ENCODE measurements around the gene UNC5B. TPM values are rescaled to one million over a fixed set of nuclear protein-coding genes. Genes with fewer than 3 reads are reported as not detected.

Gene UNC5B
- total and polyA plus RNA-seq, 2 experiments from 2014 or later = 12.7 to 15.5 TPM

DNA sequence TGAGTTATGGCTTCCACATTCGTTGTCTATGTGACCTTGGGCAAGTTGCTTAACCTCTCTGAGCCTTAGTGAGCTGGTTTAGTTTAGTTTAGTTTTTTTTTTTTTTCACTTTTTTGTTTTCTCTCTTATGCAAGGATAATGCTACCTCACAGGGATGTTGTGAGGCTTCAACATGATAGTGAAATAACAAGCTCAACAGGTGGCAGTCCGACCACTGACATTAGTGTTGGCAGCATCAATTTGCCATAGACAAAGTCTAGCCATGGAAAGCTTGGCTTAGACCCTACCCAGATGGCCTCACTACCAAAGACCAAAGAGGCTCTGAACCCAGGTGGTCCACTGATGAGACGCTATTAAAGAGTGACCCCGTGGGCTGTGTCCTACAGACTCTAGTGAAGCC is 27.2 kb upstream of the UNC5B start:
- WGBS (ENCODE audit: low lambda C conversion rate, missing lambda C conversion rate) = 95% methylated on average over 4 of the region's 4 CpGs
- Histone ChIP-seq H3K79me2 (no peaks in the 10 kb centered on the region), H3K4me1 (ENCODE audit: insufficient read depth) (no peaks in the 10 kb centered on the region), H3K36me3 (replicated peaks; ENCODE audit: insufficient read depth, low read depth) (no peaks in the 10 kb centered on the region), H3K4me3 (no peak overlapping the region), H4K20me1 (ENCODE audit: insufficient read depth, poor library complexity, severe bottlenecking) (no peaks in the 10 kb centered on the region), H3K9me2 (replicated peaks; ENCODE audit: insufficient read depth) (no peaks in the 10 kb centered on the region), H2AFZ (no peak overlapping the region), H3K27me3 (no peaks in the 10 kb centered on the region), H3K9me3 (ENCODE audit: low read depth) (no peaks in the 10 kb centered on the region), H3K27ac (no peak overlapping the region), H3K4me2 (no peak overlapping the region)
- TF ChIP-seq EZH2phosphoT487 (IDR thresholded peaks at IDR 0.05; ENCODE audit: low read depth, severe bottlenecking, unreplicated experiment) = no peak
- TF ChIP-seq, protein P1, sequence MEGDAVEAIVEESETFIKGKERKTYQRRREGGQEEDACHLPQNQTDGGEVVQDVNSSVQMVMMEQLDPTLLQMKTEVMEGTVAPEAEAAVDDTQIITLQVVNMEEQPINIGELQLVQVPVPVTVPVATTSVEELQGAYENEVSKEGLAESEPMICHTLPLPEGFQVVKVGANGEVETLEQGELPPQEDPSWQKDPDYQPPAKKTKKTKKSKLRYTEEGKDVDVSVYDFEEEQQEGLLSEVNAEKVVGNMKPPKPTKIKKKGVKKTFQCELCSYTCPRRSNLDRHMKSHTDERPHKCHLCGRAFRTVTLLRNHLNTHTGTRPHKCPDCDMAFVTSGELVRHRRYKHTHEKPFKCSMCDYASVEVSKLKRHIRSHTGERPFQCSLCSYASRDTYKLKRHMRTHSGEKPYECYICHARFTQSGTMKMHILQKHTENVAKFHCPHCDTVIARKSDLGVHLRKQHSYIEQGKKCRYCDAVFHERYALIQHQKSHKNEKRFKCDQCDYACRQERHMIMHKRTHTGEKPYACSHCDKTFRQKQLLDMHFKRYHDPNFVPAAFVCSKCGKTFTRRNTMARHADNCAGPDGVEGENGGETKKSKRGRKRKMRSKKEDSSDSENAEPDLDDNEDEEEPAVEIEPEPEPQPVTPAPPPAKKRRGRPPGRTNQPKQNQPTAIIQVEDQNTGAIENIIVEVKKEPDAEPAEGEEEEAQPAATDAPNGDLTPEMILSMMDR (IDR thresholded peaks at IDR 0.05; ENCODE audit: poor library complexity) = no peak
- no peak for TF ChIP-seq EZH2 (IDR thresholded peaks at IDR 0.05; ENCODE audit: borderline replicate concordance)
- DNase-seq (ENCODE audit: low spot score) = no peak

DNA sequence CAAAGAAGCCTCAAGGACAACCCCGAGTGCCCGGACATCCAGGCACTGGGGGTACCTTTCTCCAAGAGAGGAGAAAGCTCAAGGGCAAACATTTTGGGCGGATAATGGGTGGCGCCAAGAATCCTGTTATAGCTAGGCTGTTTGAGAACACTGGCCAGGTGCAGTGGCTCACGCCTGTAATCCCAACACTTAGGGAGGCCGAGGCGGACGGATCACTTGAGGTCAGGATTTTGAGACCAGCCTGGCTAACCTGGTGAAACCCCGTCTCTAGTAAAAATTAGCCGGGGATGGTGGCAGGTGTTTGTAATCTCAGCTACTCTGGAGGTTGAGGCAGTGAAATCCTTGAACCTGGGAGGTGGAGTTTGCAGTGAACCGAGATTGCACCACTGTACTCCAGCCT is 25.2 kb upstream of the UNC5B start:
- H3K9me2 ChIP-seq (replicated peaks; ENCODE audit: insufficient read depth) = no peaks in the 10 kb centered on the region

DNA sequence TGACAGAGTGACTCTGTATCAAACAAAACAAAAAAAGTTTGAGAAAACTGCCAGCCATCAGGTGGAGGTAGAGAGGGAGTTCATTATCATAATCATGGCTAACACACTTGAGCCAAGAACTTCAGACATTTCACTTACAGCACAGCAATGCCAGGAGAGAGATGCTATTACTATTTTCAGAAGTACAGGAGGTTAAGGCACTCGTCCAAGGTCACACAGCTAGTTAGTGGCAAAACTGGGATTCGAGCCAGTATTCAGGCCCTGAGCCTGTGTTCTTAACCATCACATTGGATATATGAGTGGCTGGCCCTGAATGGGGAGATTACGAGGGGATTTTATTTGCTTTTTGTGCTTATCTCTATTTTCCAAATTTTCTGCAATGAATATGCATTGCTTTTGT is 24.8 kb upstream of the UNC5B start:
- no peak overlapping the region for H3K27ac ChIP-seq
- no peaks in the 10 kb centered on the region for H3K27me3 ChIP-seq
- H3K4me2 ChIP-seq = no peak overlapping the region
- no peaks in the 10 kb centered on the region for H3K9me2 ChIP-seq (replicated peaks; ENCODE audit: insufficient read depth)
- DNase-seq (ENCODE audit: low spot score) = no peak
- no peaks in the 10 kb centered on the region for H3K79me2 ChIP-seq
- no peaks in the 10 kb centered on the region for H3K4me1 ChIP-seq (ENCODE audit: insufficient read depth)
- no peak for TF ChIP-seq EZH2phosphoT487 (IDR thresholded peaks at IDR 0.05; ENCODE audit: low read depth, severe bottlenecking, unreplicated experiment)
- TF ChIP-seq, protein P1 (IDR thresholded peaks at IDR 0.05; ENCODE audit: poor library complexity) = no peak
- no peak for TF ChIP-seq EZH2 (IDR thresholded peaks at IDR 0.05; ENCODE audit: borderline replicate concordance)
- H4K20me1 ChIP-seq (ENCODE audit: insufficient read depth, poor library complexity, severe bottlenecking) = no peaks in the 10 kb centered on the region
- H2AFZ ChIP-seq = no peak overlapping the region
- no peaks in the 10 kb centered on the region for H3K36me3 ChIP-seq (replicated peaks; ENCODE audit: insufficient read depth, low read depth)
- no peak overlapping the region for H3K4me3 ChIP-seq
- H3K9me3 ChIP-seq (ENCODE audit: low read depth) = no peaks in the 10 kb centered on the region
- WGBS (ENCODE audit: low lambda C conversion rate, missing lambda C conversion rate) = 86% methylated on average over 3 of the region's 3 CpGs

More for the DNA sequence above, 25.2 kb upstream of the UNC5B start:
- Histone ChIP-seq H3K79me2 (no peaks in the 10 kb centered on the region), H3K4me2 (no peak overlapping the region), H3K4me3 (no peak overlapping the region), H4K20me1 (ENCODE audit: insufficient read depth, poor library complexity, severe bottlenecking) (no peaks in the 10 kb centered on the region), H2AFZ (no peak overlapping the region), H3K9me3 (ENCODE audit: low read depth) (no peaks in the 10 kb centered on the region), H3K27me3 (no peaks in the 10 kb centered on the region), H3K27ac (no peak overlapping the region), H3K36me3 (replicated peaks; ENCODE audit: insufficient read depth, low read depth) (no peaks in the 10 kb centered on the region), H3K4me1 (ENCODE audit: insufficient read depth) (no peaks in the 10 kb centered on the region)
- TF ChIP-seq EZH2 (IDR thresholded peaks at IDR 0.05; ENCODE audit: borderline replicate concordance) = no peak
- TF ChIP-seq, protein P1 (IDR thresholded peaks at IDR 0.05; ENCODE audit: poor library complexity) = no peak
- TF ChIP-seq EZH2phosphoT487 (IDR thresholded peaks at IDR 0.05; ENCODE audit: low read depth, severe bottlenecking, unreplicated experiment) = no peak
- DNase-seq (ENCODE audit: low spot score) = no peak
- whole genome bisulfite sequencing (ENCODE audit: low lambda C conversion rate, missing lambda C conversion rate) = 89% methylated on average over 11 of the region's 11 CpGs

DNA sequence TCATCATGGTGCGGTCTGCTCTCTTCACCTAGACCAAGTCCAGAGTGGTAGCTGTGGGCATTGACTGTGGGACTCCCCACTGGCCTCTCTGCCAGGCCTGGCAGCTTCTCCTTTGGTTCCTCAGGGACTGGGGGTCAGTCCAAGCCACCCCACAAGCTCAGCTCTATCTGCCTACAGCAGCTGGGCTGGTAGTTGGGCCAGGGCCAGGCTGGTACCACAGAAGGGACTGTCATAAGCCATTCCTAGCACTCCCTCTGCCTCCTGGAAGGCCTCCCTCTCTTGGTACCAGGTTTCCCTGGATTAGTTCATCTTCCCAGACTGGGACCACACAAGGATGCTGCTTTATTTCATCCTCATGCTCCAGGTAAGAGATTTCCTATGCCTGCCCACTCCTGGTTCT is 24.2 kb upstream of the UNC5B start:
- Histone ChIP-seq H3K9me3 (ENCODE audit: low read depth) (no peaks in the 10 kb centered on the region), H3K27ac (no peak overlapping the region), H3K4me1 (ENCODE audit: insufficient read depth) (no peaks in the 10 kb centered on the region), H3K79me2 (no peaks in the 10 kb centered on the region), H3K9me2 (replicated peaks; ENCODE audit: insufficient read depth) (no peaks in the 10 kb centered on the region), H2AFZ (no peak overlapping the region), H3K27me3 (no peaks in the 10 kb centered on the region), H4K20me1 (ENCODE audit: insufficient read depth, poor library complexity, severe bottlenecking) (no peaks in the 10 kb centered on the region), H3K4me3 (no peak overlapping the region), H3K4me2 (no peak overlapping the region), H3K36me3 (replicated peaks; ENCODE audit: insufficient read depth, low read depth) (no peaks in the 10 kb centered on the region)
- no peak for DNase-seq (ENCODE audit: low spot score)
- TF ChIP-seq EZH2 (IDR thresholded peaks at IDR 0.05; ENCODE audit: borderline replicate concordance) (no peak), EZH2phosphoT487 (IDR thresholded peaks at IDR 0.05; ENCODE audit: low read depth, severe bottlenecking, unreplicated experiment) (no peak)
- TF ChIP-seq, protein P1 (IDR thresholded peaks at IDR 0.05; ENCODE audit: poor library complexity) = no peak
- 94% methylated on average over 1 of the region's 1 CpG for WGBS (ENCODE audit: low lambda C conversion rate, missing lambda C conversion rate)
